Measurements from ENCODE around the gene IL17B. TPM values are rescaled to one million over a fixed set of nuclear protein-coding genes. Genes with fewer than 3 reads are reported as not detected.

IL17B gene
- total RNA-seq, 1 donor from 2014 or later = not detected

GRCh38 chr5:149404746-149405549, 25.9 kb upstream of the IL17B start:
- no peak for DNase-seq (ENCODE audit: low read depth)
- H3K4me3 ChIP-seq (ENCODE audit: low read depth, low read length) = no peak overlapping the region

DNA sequence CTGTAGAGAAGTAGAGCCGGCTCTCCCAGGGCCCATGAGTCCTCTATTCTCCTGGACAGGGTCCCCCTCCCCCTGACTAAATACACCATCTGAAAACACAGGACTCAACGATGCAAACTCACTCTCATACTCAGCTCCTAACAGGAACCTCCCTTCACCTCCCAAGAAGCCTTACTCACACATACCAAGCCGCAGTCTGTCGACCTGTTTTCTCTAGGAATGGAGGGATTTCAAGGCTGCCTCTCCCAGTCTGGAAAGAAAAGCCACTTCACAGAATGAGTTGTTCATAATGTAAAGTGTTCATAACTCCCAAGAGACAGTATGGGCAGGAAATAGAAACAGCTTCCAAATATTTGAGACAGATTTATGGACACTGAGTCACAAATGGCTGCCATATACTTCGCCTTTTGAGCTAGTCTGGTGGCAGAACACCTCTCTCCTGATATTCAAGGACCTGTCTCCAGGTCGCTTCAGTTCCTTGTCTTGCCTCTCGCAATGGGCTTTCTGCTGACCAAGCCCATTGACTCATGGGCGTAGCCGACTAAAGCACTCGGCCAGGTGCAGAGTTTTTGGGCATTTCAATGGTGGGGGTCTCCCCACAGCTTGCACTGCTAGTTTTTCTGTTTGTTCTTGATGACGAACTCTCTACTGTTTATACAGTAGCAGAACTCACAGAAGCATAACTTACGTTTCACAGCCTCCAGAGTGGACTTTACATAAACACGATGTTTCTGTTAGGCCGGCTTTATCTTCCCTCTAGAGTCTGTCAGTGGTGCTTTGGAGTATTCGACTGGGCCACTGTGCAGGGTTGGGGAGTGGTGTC, 25.0 kb upstream of the IL17B start:
- H3K4me3 ChIP-seq (ENCODE audit: low read depth, low read length) = no peak overlapping the region
- no peak for DNase-seq (ENCODE audit: low read depth)
- no peaks in the 10 kb centered on the region for H3K27me3 ChIP-seq (ENCODE audit: control insufficient read depth, insufficient read depth, low read length)
- no peak for TF ChIP-seq CTCF (IDR thresholded peaks at IDR 0.05; ENCODE audit: insufficient read depth, low read length, poor library complexity, severe bottlenecking)
- H3K36me3 ChIP-seq (ENCODE audit: control insufficient read depth, insufficient read depth, low read length) = no peaks in the 10 kb centered on the region

More at GRCh38 chr5:149404746-149405549, 25.9 kb upstream of the IL17B start:
- no peaks in the 10 kb centered on the region for H3K27me3 ChIP-seq (ENCODE audit: control insufficient read depth, insufficient read depth, low read length)
- H3K36me3 ChIP-seq (ENCODE audit: control insufficient read depth, insufficient read depth, low read length) = no peaks in the 10 kb centered on the region
- no peak for TF ChIP-seq CTCF (IDR thresholded peaks at IDR 0.05; ENCODE audit: insufficient read depth, low read length, poor library complexity, severe bottlenecking)

GRCh38 chr5:149402291-149402690, 23.2 kb upstream of the IL17B start:
- H3K4me3 ChIP-seq (ENCODE audit: low read depth, low read length) = no peak overlapping the region
- no peak for DNase-seq (ENCODE audit: low read depth)
- TF ChIP-seq CTCF (IDR thresholded peaks at IDR 0.05; ENCODE audit: insufficient read depth, low read length, poor library complexity, severe bottlenecking) = no peak
- H3K36me3 ChIP-seq (ENCODE audit: control insufficient read depth, insufficient read depth, low read length) = no peaks in the 10 kb centered on the region
- no peaks in the 10 kb centered on the region for H3K27me3 ChIP-seq (ENCODE audit: control insufficient read depth, insufficient read depth, low read length)

GRCh38 chr5:149401051-149401450, 22.0 kb upstream of the IL17B start:
- DNase-seq (ENCODE audit: low read depth) = no peak
- Histone ChIP-seq H3K4me3 (ENCODE audit: low read depth, low read length) (no peak overlapping the region), H3K36me3 (ENCODE audit: control insufficient read depth, insufficient read depth, low read length) (no peaks in the 10 kb centered on the region), H3K27me3 (ENCODE audit: control insufficient read depth, insufficient read depth, low read length) (no peaks in the 10 kb centered on the region)
- no peak for TF ChIP-seq CTCF (IDR thresholded peaks at IDR 0.05; ENCODE audit: insufficient read depth, low read length, poor library complexity, severe bottlenecking)

DNA sequence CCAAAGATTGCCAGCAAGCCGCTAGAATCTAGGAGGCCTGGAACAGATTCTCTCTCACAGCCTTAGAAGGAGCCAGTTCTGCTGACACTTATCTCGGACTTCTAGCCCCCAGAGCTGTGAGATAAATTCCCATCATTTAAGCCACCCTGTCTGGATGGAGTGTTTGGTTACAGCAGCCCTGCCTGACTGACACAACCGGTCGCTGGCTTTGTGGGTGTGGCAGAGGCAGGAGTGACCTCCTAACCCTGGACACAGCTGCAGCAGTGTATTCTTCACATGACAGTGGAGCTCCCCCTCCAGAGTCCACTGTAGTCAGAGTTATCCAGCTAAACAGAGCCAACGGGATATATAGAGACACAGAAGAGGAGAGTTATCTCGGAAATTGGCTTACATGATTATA, 21.2 kb upstream of the IL17B start:
- Histone ChIP-seq H3K36me3 (ENCODE audit: control insufficient read depth, insufficient read depth, low read length) (no peaks in the 10 kb centered on the region), H3K27me3 (ENCODE audit: control insufficient read depth, insufficient read depth, low read length) (no peaks in the 10 kb centered on the region), H3K4me3 (ENCODE audit: low read depth, low read length) (no peak overlapping the region)
- no peak for TF ChIP-seq CTCF (IDR thresholded peaks at IDR 0.05; ENCODE audit: insufficient read depth, low read length, poor library complexity, severe bottlenecking)
- no peak for DNase-seq (ENCODE audit: low read depth)

All from kidney epithelial cell (primary cell).